Measurements from ENCODE around the gene GCC1.

DNA sequence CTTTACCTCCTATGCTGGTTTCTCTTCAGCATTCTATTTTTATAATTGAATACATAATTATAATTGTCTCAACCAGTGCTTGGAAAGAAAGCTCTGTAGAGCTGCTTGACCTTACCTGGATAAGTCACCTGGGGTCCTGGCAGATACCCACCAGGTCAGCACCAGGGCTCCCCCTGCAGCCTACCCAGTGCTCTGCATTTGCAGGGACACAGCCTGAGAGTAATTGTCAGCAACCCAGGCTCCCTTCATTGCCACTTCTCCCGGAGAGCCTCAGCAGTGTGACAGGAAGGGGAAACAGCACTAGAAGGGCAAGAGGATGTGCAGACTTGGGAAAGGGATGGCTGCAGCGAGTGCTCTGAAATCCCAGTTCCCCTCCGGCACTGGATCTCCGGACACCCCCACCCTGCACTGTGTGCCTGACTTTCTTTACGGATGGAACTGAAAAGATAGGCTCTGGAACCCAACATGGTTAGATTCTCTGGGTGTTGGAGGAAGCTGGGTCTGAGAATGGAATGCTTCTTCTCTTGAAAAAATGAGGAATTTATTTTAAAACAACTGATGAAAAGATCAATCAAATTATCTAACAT is 44.0 kb upstream of the GCC1 start:
- TF ChIP-seq, protein P1, sequence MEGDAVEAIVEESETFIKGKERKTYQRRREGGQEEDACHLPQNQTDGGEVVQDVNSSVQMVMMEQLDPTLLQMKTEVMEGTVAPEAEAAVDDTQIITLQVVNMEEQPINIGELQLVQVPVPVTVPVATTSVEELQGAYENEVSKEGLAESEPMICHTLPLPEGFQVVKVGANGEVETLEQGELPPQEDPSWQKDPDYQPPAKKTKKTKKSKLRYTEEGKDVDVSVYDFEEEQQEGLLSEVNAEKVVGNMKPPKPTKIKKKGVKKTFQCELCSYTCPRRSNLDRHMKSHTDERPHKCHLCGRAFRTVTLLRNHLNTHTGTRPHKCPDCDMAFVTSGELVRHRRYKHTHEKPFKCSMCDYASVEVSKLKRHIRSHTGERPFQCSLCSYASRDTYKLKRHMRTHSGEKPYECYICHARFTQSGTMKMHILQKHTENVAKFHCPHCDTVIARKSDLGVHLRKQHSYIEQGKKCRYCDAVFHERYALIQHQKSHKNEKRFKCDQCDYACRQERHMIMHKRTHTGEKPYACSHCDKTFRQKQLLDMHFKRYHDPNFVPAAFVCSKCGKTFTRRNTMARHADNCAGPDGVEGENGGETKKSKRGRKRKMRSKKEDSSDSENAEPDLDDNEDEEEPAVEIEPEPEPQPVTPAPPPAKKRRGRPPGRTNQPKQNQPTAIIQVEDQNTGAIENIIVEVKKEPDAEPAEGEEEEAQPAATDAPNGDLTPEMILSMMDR (IDR thresholded peaks at IDR 0.05), result peak in 1 of 6 experiments; percentile 4
- no peak for TF ChIP-seq POLR2A (IDR thresholded peaks at IDR 0.05)

All from esophagus squamous epithelium (tissue), 4 donors.